ENCODE data around the gene KDM2B.

The KDM2B gene

DNA sequence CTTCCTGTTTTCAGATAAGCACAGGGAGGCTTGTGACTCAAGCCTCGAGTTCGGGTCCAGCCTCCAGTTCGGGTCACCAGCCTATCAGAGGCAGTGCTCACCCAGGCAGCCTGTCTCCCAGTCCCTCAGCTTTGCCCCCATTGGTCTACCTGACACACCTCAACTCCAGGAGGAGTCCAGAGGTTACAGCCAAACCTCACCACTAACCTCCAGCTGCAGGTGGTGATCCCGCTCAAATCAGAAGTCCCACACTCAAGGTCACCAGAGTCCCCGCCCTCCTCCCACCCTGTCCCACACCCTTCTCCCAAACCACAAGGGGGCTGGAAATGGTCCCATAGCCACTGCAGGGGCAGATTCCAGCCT is 42.1 kb downstream of the KDM2B start:
- H3K4me3 ChIP-seq (ENCODE audit: low read depth, low read length): no peak overlapping the region
- TF ChIP-seq, protein P1, sequence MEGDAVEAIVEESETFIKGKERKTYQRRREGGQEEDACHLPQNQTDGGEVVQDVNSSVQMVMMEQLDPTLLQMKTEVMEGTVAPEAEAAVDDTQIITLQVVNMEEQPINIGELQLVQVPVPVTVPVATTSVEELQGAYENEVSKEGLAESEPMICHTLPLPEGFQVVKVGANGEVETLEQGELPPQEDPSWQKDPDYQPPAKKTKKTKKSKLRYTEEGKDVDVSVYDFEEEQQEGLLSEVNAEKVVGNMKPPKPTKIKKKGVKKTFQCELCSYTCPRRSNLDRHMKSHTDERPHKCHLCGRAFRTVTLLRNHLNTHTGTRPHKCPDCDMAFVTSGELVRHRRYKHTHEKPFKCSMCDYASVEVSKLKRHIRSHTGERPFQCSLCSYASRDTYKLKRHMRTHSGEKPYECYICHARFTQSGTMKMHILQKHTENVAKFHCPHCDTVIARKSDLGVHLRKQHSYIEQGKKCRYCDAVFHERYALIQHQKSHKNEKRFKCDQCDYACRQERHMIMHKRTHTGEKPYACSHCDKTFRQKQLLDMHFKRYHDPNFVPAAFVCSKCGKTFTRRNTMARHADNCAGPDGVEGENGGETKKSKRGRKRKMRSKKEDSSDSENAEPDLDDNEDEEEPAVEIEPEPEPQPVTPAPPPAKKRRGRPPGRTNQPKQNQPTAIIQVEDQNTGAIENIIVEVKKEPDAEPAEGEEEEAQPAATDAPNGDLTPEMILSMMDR (IDR thresholded peaks at IDR 0.05; ENCODE audit: borderline replicate concordance, insufficient read depth, low read depth, low read length): no peak

DNA sequence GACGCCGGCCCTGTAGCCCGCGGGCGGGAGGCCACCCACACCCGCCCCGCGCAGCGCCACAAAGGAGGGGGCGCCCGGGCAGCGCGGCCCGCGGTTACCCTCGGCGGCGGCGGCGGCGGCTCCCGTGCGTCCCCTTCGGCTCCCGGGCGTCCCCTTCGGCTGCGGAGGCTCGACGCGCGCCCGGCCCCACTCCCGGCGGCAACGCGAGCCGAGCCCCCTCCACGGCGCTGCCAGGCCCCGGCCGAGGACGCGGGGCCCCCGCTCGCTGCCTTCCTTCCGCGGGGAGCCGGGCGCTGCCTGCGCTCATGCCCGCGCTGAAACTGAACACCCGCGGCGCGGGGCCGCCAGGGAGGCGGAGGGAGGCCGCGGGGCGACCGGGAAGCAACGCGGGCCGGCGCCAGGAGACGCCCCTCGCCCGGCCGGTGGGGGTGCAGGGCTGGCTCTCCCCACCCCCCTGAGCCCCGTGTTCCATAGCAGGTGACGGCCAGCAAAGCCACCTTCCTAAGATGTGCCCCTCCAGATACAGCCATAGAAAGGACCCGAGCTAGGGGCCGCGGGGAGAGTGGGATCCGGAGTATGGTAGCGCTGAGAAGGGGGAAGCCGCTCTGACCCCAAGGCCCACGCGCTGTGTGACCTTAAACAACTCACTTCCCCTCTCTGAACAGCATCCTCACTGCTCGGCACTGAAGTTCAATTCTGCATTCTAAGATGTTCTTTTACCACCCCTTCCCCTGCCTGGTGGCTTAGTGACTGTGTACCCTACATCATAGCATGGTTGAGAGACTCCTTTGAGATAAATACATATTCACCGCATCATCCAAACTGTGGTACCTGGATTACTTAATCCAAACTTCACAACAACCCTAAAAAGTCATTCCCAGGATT is 42.8 kb downstream of the KDM2B start:
- TF ChIP-seq, protein P1 (IDR thresholded peaks at IDR 0.05; ENCODE audit: borderline replicate concordance, insufficient read depth, low read depth, low read length): no peak
- peak overlapping the region; percentile 86 for H3K4me3 ChIP-seq (ENCODE audit: low read depth, low read length)

DNA sequence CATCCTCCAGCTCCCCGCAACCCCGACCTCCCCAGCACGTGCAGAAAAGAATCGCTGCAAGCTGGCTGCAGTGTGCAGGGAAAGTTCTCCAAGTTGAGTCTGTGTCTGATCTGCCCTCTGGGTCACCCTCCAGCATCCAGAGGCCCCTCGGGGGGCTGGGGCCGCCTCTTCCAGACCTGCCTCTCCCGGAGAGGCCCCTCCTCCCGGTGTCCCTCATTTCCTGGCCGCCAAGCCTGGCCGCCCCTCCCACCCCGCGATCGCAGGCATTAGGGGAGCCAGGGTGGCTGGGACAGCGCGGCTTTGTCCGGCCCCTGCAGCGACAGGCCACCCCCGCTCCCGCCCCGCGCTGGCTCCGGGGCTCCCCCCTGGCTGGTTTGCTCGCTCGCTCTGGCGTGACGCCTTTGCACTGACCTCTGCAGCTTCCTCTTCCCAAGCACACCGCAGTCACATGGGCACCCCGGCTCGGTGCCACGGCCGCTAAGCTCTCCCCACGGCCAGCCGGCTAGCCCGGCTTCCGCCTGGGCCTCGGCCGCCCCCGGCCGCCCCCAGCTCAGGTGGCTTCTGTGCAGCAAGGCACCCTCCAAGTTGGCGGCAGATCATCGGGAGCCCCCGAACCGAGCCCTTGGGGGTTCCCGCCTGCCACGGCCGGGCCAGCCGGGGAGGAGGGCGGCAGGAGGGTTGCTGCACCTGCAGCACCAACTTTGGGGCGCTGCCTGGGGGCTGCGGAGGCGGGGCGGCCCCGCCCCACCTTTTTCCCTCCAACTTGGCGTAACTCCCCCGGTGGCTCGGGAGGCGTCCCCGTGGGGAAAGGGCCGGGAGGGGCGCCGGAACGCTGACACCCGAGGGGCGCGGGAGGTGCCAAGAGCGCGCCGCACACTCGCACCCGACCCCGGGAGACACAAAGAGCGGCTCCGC is 43.7 kb downstream of the KDM2B start:
- peak overlapping the region; percentile 86 for H3K4me3 ChIP-seq (ENCODE audit: low read depth, low read length)
- TF ChIP-seq, protein P1 (IDR thresholded peaks at IDR 0.05; ENCODE audit: borderline replicate concordance, insufficient read depth, low read depth, low read length): no peak

DNA sequence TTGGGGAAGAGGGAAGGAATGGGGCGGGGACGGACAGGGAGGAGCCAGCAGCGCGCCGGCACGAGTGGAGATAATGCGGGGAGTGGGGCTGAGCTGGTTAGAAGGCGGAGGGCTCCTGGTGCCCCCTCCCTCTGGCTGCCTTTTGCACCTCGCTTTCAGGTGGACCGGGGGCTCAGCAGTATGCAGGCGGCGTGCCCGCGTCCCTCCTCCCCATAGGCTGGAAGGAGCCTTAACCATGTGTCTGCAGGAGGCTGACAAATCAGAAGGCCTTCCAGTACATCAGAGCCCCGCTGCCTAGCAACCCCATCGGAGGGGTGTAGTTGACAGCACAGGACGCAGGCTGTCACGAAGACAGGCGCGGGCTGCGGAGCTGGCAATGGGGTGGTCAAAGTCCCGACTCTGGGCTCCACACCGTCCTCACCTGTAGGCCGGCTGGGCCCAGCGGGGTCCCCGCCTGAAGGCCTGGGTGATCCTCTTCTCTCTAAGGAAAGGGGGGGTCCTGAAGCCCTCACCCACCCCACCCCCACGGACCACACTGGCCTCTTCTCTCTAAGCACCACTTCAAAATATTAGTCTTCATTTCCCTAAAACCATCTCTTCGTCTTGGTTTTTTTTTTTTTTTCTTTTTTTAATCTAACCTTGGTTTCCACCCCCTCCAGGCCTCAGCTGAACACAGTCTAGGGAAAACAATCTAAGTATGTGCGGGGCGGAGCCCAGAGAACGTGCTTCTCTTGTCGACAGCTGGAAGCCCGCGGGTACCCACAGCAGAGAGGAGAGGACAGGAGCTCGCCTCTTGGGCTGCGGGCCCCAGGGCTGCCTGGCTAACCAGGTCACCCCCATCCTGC is 44.5 kb downstream of the KDM2B start:
- H3K4me3 ChIP-seq (ENCODE audit: low read depth, low read length): peak overlapping the region; percentile 86
- TF ChIP-seq, protein P1 (IDR thresholded peaks at IDR 0.05; ENCODE audit: borderline replicate concordance, insufficient read depth, low read depth, low read length): no peak

DNA sequence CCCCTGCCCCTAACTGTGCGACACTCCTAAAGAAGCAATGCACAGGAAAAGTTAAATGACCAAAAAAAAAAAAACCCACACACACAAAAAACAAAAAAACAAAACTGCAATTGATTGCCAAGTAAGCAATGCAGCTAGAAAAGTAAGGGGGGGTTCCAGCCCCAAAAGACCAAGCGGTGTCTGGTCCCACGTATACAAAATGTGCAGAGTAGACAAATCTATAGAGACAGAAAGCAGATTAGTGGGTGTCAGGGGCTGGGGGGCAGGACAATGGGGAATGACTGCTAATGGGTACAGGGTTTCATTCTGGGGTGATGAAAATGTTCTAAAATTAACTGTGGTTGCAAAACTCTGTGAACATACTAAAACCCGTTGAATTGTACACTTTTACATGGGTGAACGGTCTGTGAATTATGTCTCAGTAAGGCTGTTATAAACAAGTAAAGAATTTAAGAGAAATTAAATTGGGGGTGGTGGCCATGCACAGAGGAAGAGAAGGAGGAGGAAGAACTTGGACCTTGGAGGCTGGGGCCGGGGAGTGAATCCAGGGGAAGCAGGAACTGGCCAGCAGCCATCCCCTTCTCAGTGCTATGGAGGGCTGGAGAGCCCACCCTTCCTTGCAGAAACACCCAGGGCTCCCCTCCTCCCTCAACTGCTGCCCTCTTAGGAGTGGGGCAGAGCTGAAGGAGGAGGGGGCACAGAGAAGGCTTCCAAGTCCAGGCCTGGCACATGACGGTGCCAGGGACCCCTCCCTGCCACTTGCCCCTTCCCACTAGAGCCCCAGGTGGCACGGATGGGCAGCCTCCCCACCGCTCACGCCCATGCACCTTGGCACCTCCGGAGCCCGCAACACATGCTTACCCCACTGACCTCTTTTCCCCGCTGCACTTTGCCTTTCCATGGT is 45.4 kb downstream of the KDM2B start:
- TF ChIP-seq, protein P1 (IDR thresholded peaks at IDR 0.05; ENCODE audit: borderline replicate concordance, insufficient read depth, low read depth, low read length): no peak
- peak overlapping the region; percentile 86 for H3K4me3 ChIP-seq (ENCODE audit: low read depth, low read length)
